WTC11 (cell line): ENCODE data around the gene CIRBP.

Experiments used
- CREB1 ChIP-seq: sonication (generic); formaldehyde crosslinking; IDR thresholded peaks from 2 replicates; pipeline ENCODE4 v1.8.0; 2023; ENCODE audit warnings: mild to moderate bottlenecking, missing genetic modification reagents
- CTCF ChIP-seq: fragments of 200-600 bp; IDR thresholded peaks from 2 replicates; pipeline ENCODE4 v1.8.0; 2022; ENCODE audit warnings: antibody characterized with exemption
- E2F5 ChIP-seq: sonication (generic); formaldehyde crosslinking; IDR thresholded peaks from 2 replicates; pipeline ENCODE4 v1.8.1; 2022; ENCODE audit warnings: mild to moderate bottlenecking, moderate library complexity, missing genetic modification reagents
- JUN ChIP-seq: sonication (generic); formaldehyde crosslinking; IDR thresholded peaks from 2 replicates; pipeline ENCODE4 v1.8.0; 2023; ENCODE audit warnings: mild to moderate bottlenecking, missing genetic modification reagents
- ZNF232 ChIP-seq: sonication (generic); formaldehyde crosslinking; IDR thresholded peaks from 2 replicates; pipeline ENCODE4 v1.8.0; 2022; ENCODE audit warnings: mild to moderate bottlenecking, missing genetic modification reagents

GRCh38 chr19:1244693-1245451 is 24.3 kb upstream of the CIRBP start:
- no peak for TF ChIP-seq JUN
- no peak for TF ChIP-seq E2F5 (CRISPR knock-in tag)
- TF ChIP-seq CTCF = no peak
- TF ChIP-seq ZNF232 (CRISPR knock-in tag) = no peak
- no peak for TF ChIP-seq CREB1
